ENCODE measurements around the gene LLCFC1. TPM values are rescaled to one million over a fixed set of nuclear protein-coding genes. Genes with fewer than 3 reads are reported as not detected.

Gene LLCFC1
- total RNA-seq, 1 experiment from 2014 or later: not detected

DNA sequence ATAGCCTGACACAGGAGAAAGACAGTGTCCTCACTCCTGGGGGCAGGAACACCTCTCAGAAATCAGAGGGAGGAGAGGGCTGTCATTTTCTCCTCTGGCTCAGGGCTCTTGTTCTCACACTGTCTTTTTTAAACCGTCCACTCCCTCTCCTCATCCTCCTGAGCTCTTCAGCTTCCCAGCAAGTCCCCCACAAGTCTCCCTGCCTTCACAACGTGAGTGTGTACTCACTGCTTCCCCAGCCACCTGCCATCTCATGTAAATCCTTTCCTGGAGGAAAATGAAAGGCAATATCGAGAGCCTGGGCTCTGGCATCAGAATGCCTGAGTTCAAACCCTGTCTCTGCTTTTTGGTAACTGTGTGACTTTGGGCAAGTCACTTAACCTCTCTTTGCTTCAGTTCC is 5.7 kb downstream of the LLCFC1 start:
- Histone ChIP-seq H3K4me1 (ENCODE audit: control insufficient read depth, insufficient read depth, low read length) (no peaks in the 10 kb centered on the region), H3K27me3 (ENCODE audit: control insufficient read depth, insufficient read depth, low read length) (no peaks in the 10 kb centered on the region; the same call in 1 of the 2 replicates), H3K9me3 (ENCODE audit: control insufficient read depth, insufficient read depth, low read depth, low read length) (no peaks in the 10 kb centered on the region), H3K36me3 (ENCODE audit: control insufficient read depth, insufficient read depth, low read length) (no peaks in the 10 kb centered on the region), H3K27ac (ENCODE audit: low read length) (no peak overlapping the region), H3K4me3 (ENCODE audit: low read depth in 2 of 2, low read length in 2 of 2) (no peak overlapping the region)
- DNase-seq (ENCODE audit: low read depth, low spot score): no peak
- intact Hi-C loops (cut with micrococcal nuclease; ENCODE audit: unreplicated experiment): no loop called here
- ChIA-PET CTCF (no interaction called here), POLR2A (no interaction called here)
- in situ Hi-C loops (cut with HindIII; ENCODE audit: low pct_unique_long_range_greater_than_20kb, low sequenced_read_pairs): no loop called here
- no TSS peak for BruUV-seq (replicated peaks)
- TF ChIP-seq TCF7L2 (IDR thresholded peaks at IDR 0.05; ENCODE audit: low read depth, low read length) (no peak), SIN3A (IDR thresholded peaks at IDR 0.05; ENCODE audit: borderline replicate concordance, insufficient read depth, low read depth, low read length) (no peak), POLR2AphosphoS5 (IDR thresholded peaks at IDR 0.05; ENCODE audit: low read depth, low read length) (no peak)
- TF ChIP-seq, protein P1, sequence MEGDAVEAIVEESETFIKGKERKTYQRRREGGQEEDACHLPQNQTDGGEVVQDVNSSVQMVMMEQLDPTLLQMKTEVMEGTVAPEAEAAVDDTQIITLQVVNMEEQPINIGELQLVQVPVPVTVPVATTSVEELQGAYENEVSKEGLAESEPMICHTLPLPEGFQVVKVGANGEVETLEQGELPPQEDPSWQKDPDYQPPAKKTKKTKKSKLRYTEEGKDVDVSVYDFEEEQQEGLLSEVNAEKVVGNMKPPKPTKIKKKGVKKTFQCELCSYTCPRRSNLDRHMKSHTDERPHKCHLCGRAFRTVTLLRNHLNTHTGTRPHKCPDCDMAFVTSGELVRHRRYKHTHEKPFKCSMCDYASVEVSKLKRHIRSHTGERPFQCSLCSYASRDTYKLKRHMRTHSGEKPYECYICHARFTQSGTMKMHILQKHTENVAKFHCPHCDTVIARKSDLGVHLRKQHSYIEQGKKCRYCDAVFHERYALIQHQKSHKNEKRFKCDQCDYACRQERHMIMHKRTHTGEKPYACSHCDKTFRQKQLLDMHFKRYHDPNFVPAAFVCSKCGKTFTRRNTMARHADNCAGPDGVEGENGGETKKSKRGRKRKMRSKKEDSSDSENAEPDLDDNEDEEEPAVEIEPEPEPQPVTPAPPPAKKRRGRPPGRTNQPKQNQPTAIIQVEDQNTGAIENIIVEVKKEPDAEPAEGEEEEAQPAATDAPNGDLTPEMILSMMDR (IDR thresholded peaks at IDR 0.05): no peak
- TF ChIP-seq, protein P2, sequence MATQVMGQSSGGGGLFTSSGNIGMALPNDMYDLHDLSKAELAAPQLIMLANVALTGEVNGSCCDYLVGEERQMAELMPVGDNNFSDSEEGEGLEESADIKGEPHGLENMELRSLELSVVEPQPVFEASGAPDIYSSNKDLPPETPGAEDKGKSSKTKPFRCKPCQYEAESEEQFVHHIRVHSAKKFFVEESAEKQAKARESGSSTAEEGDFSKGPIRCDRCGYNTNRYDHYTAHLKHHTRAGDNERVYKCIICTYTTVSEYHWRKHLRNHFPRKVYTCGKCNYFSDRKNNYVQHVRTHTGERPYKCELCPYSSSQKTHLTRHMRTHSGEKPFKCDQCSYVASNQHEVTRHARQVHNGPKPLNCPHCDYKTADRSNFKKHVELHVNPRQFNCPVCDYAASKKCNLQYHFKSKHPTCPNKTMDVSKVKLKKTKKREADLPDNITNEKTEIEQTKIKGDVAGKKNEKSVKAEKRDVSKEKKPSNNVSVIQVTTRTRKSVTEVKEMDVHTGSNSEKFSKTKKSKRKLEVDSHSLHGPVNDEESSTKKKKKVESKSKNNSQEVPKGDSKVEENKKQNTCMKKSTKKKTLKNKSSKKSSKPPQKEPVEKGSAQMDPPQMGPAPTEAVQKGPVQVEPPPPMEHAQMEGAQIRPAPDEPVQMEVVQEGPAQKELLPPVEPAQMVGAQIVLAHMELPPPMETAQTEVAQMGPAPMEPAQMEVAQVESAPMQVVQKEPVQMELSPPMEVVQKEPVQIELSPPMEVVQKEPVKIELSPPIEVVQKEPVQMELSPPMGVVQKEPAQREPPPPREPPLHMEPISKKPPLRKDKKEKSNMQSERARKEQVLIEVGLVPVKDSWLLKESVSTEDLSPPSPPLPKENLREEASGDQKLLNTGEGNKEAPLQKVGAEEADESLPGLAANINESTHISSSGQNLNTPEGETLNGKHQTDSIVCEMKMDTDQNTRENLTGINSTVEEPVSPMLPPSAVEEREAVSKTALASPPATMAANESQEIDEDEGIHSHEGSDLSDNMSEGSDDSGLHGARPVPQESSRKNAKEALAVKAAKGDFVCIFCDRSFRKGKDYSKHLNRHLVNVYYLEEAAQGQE (IDR thresholded peaks at IDR 0.05; ENCODE audit: insufficient read depth in 1 of 2, low read depth in 2 of 2, low read length in 1 of 2): no peak
- no peak for ATAC-seq

GRCh38 chr7:142948603-142949002 is 9.3 kb downstream of the LLCFC1 start:
- no peaks in the 10 kb centered on the region; the same call in 1 of the 2 replicates for H3K27me3 ChIP-seq (ENCODE audit: control insufficient read depth, insufficient read depth, low read length)
- BruUV-seq (replicated peaks): no TSS peak
- no peak overlapping the region for H3K4me3 ChIP-seq (ENCODE audit: low read depth in 2 of 2, low read length in 2 of 2)
- intact Hi-C loops (cut with micrococcal nuclease; ENCODE audit: unreplicated experiment): no loop called here
- no peak overlapping the region for H3K27ac ChIP-seq (ENCODE audit: low read length)
- no peaks in the 10 kb centered on the region for H3K36me3 ChIP-seq (ENCODE audit: control insufficient read depth, insufficient read depth, low read length)
- in situ Hi-C loops (cut with HindIII; ENCODE audit: low pct_unique_long_range_greater_than_20kb, low sequenced_read_pairs): no loop called here
- POLR2A ChIA-PET: no interaction called here
- TF ChIP-seq POLR2AphosphoS5 (IDR thresholded peaks at IDR 0.05; ENCODE audit: low read depth, low read length): no peak
- no peak for TF ChIP-seq TCF7L2 (IDR thresholded peaks at IDR 0.05; ENCODE audit: low read depth, low read length)
- TF ChIP-seq, protein P1 (IDR thresholded peaks at IDR 0.05): no peak
- TF ChIP-seq, protein P2 (IDR thresholded peaks at IDR 0.05; ENCODE audit: insufficient read depth in 1 of 2, low read depth in 2 of 2, low read length in 1 of 2): no peak
- TF ChIP-seq SIN3A (IDR thresholded peaks at IDR 0.05; ENCODE audit: borderline replicate concordance, insufficient read depth, low read depth, low read length): no peak
- ATAC-seq: no peak
- CTCF ChIA-PET: no interaction called here
- no peaks in the 10 kb centered on the region for H3K4me1 ChIP-seq (ENCODE audit: control insufficient read depth, insufficient read depth, low read length)
- no peak for DNase-seq (ENCODE audit: low read depth, low spot score)
- H3K9me3 ChIP-seq (ENCODE audit: control insufficient read depth, insufficient read depth, low read depth, low read length): no peaks in the 10 kb centered on the region

Data from Panc1 (cell line).